K562 (cell line): ENCODE measurements around the gene PRKAR1B. TPM values are rescaled to one million over a fixed set of nuclear protein-coding genes. Genes with fewer than 3 reads are reported as not detected.
A peak's percentile ranks its signal among the peaks of the same experiment; 100 is the strongest.

Experiments used
- ATAC-seq: fragments of 200-7000 bp; cut with Tn5 transposase; 3 replicates; pipeline ENCODE4 v1.9.1; 2020; ENCODE audit warnings: moderate library complexity
- BruUV-seq: library from RNA; stranded (reverse); fragments of 400-500 nt; replicated peaks from 2 replicates; lab custom pipeline; 2021; lab: Mats Ljungman, UMichigan
- CTCF ChIA-PET: fragments of 300-600 bp; formaldehyde crosslinking; extraction: SDS; loops from one replicate; lab custom pipeline; 2021; ENCODE audit warnings: low intra/inter-chr PET ratio; lab: Yijun Ruan, JAX
- POLR2A ChIA-PET: fragments of 300-600, 350-650 bp; sonication (Branson Sonifier 250); formaldehyde crosslinking; extraction: SDS; loops from one replicate; lab custom pipeline; 2021; ENCODE audit warnings: antibody characterized with exemption, inconsistent platforms; lab: Yijun Ruan, JAX
- DNase-seq, 4 experiments: peaks; one replicate each; pipeline versions ENCODE4 v3.0.0 to v3.0.0-alpha.2; 2011 to 2018; ENCODE audit warnings: low spot score in 3 of 4, mixed read lengths in 3 of 4; ENCODE audit errors: extremely low read depth in 1 of 4
- FAIRE-seq: peaks from 2 replicates; lab custom pipeline; 2011; peaks lifted over from hg19 to GRCh38; lab: Jason Lieb, UNC
- H2AFZ ChIP-seq: 2 replicates; pipeline ENCODE4 v1.6.0; 2011; ENCODE audit warnings: low read depth, low read length, control low read depth, inconsistent platforms
- H3K27ac ChIP-seq: fragments of 200-600 bp; 3 replicates; pipeline ENCODE4 v1.8.0; 2011; ENCODE audit warnings: low read depth, mild to moderate bottlenecking, control low read depth, inconsistent platforms, low read length, moderate library complexity, mixed read lengths; ENCODE audit errors: extremely low read depth
- H3K27me3 ChIP-seq, 2 experiments: fragments of 300-600 bp in 1 of 2; 2 replicates in 1 of 2; 3 replicates in 1 of 2; pipeline versions ENCODE4 v1.6.0 to v1.8.0; 2011; ENCODE audit warnings: inconsistent platforms in 2 of 2, low read length in 2 of 2, mild to moderate bottlenecking in 1 of 2, mixed read lengths in 1 of 2, moderate library complexity in 1 of 2; ENCODE audit not compliant: control insufficient read depth in 2 of 2, insufficient read depth in 2 of 2
- H3K36me3 ChIP-seq: fragments of 300-600 bp; 3 replicates; pipeline ENCODE4 v1.8.0; 2011; ENCODE audit warnings: mild to moderate bottlenecking, low read length, inconsistent platforms; ENCODE audit not compliant: control insufficient read depth, insufficient read depth
- H3K4me1 ChIP-seq, 2 experiments: fragments of 200-600 bp in 1 of 2; replicated peaks in 1 of 2; 2 replicates in 1 of 2; 3 replicates in 1 of 2; pipeline versions ENCODE4 v1.5.1 to v1.8.0; 2011; ENCODE audit warnings: inconsistent platforms in 2 of 2, low read length in 2 of 2, mild to moderate bottlenecking in 1 of 2, mixed read lengths in 1 of 2, moderate library complexity in 1 of 2; ENCODE audit not compliant: control insufficient read depth in 2 of 2, insufficient read depth in 2 of 2
- H3K4me2 ChIP-seq: 2 replicates; pipeline ENCODE4 v1.6.1; 2011; ENCODE audit warnings: low read length, control low read depth, inconsistent platforms, mixed read lengths; ENCODE audit not compliant: insufficient read depth
- H3K4me3 ChIP-seq: fragments of 200-600 bp; sonication (generic), shearing (Covaris generic); 2 replicates; pipeline ENCODE4 v1.5.1; 2016; ENCODE audit warnings: control low read depth, inconsistent platforms
- H3K79me2 ChIP-seq: fragments of 200-600 bp; 3 replicates; pipeline ENCODE4 v1.8.0; 2011; ENCODE audit warnings: low read length, inconsistent platforms; ENCODE audit not compliant: control insufficient read depth, insufficient read depth
- H3K9ac ChIP-seq, 2 experiments: 2 replicates each; pipeline versions ENCODE4 v1.6.0 to v1.6.1; 2011; ENCODE audit warnings: low read depth in 2 of 2, low read length in 2 of 2, control low read depth in 1 of 2, inconsistent platforms in 1 of 2, mild to moderate bottlenecking in 1 of 2, mixed read lengths in 1 of 2; ENCODE audit not compliant: insufficient read depth in 1 of 2
- H3K9me1 ChIP-seq: one replicate; pipeline ENCODE4 v1.6.0; 2011; ENCODE audit warnings: inconsistent platforms, mild to moderate bottlenecking, low read length, moderate library complexity; ENCODE audit not compliant: control insufficient read depth, insufficient read depth
- H3K9me3 ChIP-seq: replicated peaks from 2 replicates; pipeline ENCODE4 v1.5.1; 2011; ENCODE audit warnings: low read depth, low read length, inconsistent platforms; ENCODE audit not compliant: control insufficient read depth, insufficient read depth
- H4K20me1 ChIP-seq: replicated peaks from 2 replicates; pipeline ENCODE4 v1.6.1; 2011; ENCODE audit warnings: low read length, inconsistent platforms, mixed read lengths; ENCODE audit not compliant: control insufficient read depth, insufficient read depth
- FOSL1 ChIP-seq: fragments of 200-800 bp; sonication (Bioruptor generic); conservative IDR thresholded peaks from 2 replicates; pipeline ENCODE4 v1.6.1; 2016; ENCODE audit warnings: missing genetic modification characterization, missing compliant biosample characterization
- FOXJ3 ChIP-seq: sonication (generic); formaldehyde crosslinking; IDR thresholded peaks from 2 replicates; pipeline ENCODE4 v1.4.0; 2020; ENCODE audit warnings: mild to moderate bottlenecking, missing genetic modification reagents
- KDM2B ChIP-seq: fragments of 250-450 bp; sonication (Bioruptor Pico); IDR thresholded peaks from 2 replicates; pipeline ENCODE4 v1.8.0; 2021; ENCODE audit warnings: mild to moderate bottlenecking, moderate library complexity
- NEUROD1 ChIP-seq: fragments of 150-350 bp; IDR thresholded peaks from 2 replicates; pipeline ENCODE4 v1.6.1; 2014; ENCODE audit warnings: borderline replicate concordance, low read length, low read depth; ENCODE audit not compliant: partially characterized antibody
- TEAD1 ChIP-seq, 2 experiments: fragments of 450-650 bp in 1 of 2; sonication (generic) in 1 of 2; formaldehyde crosslinking; IDR thresholded peaks; 2 replicates each; pipeline versions ENCODE4 v1.4.0 to v1.8.0; 2020 to 2022; ENCODE audit warnings: mild to moderate bottlenecking in 2 of 2, missing genetic modification reagents in 1 of 2
- ZFP36 ChIP-seq: fragments of 150-350 bp; IDR thresholded peaks from 2 replicates; pipeline ENCODE4 v1.6.1; 2018; ENCODE audit warnings: low read length, low read depth; ENCODE audit not compliant: partially characterized antibody
- ZNF436 ChIP-seq: fragments of 250-450, 450-650 bp; sonication (Bioruptor Pico); formaldehyde crosslinking; IDR thresholded peaks from 2 replicates; pipeline ENCODE4 v1.7.0; 2020; ENCODE audit warnings: mild to moderate bottlenecking
- ZNF785 ChIP-seq: fragments of 250-450 bp; sonication (Bioruptor Pico); IDR thresholded peaks from 2 replicates; pipeline ENCODE4 v1.4.0; 2020; ENCODE audit warnings: mild to moderate bottlenecking
- WGBS: fragments of 100-300 bp; shearing (Covaris generic); methylation state at CpG from one replicate; pipeline ENCODE4 v1.1.6; 2016; ENCODE audit warnings: low coverage, mixed read lengths; ENCODE audit not compliant: insufficient coverage; ENCODE audit errors: missing lambda C conversion rate; 5-methylcytosine and 5-hydroxymethylcytosine counted together
- in situ Hi-C: fragments of 300-500 bp; cut with MboI; formaldehyde crosslinking; loops from 4 replicates; pipeline ENCODE4 v1.15.0; 2018; ENCODE audit warnings: inconsistent platforms, mixed read lengths
- intact Hi-C: fragments of 100-400 bp; cut with micrococcal nuclease; formaldehyde crosslinking; loops from 2 replicates; pipeline ENCODE4 v1.14.2; 2022
- polyA plus RNA-seq, 8 experiments: library from polyadenylated mRNA; depleted of rRNA in 4 of 8; stranded (reverse) in 5 of 8; unstranded in 3 of 8; fragments of >200 nt; fragmentation: Nextera tagmentation in 2 of 8; fragmentation: Illumina TruSeq in 1 of 8; extraction: Ambion mirVana in 2 of 8; extraction: Trizol in 1 of 8; gene quantifications; 2 replicates each; pipeline versions ENCODE4 v1.2.1 to v1.2.3, GENCODE V29; 2011 to 2014; ENCODE audit warnings: inconsistent platforms in 1 of 8, missing spikeins in 1 of 8
- total RNA-seq, 7 experiments: library from RNA; depleted of rRNA in 6 of 7; stranded (reverse); fragments of >200 nt in 6 of 7; fragmentation: Illumina TruSeq in 2 of 7; extraction: Trizol in 2 of 7; gene quantifications; 2 replicates each; pipeline versions ENCODE4 v1.2.1 to v1.2.3, GENCODE V29; 2011 to 2021; ENCODE audit warnings: low replicate concordance in 1 of 7
- TF ChIP-seq, protein P1 (sequence below): fragments of 200-800 bp; sonication (Bioruptor generic); IDR thresholded peaks from 2 replicates; pipeline ENCODE4 v1.6.1; 2017; ENCODE audit warnings: missing genetic modification characterization, missing compliant biosample characterization

Gene PRKAR1B
- total and polyA plus RNA-seq, 9 of the 15 experiments (the other 6 are each of a cell fraction or from before 2014, with no cell fraction given) = 0.99 to 30.5 (median 12.7) TPM

DNA sequence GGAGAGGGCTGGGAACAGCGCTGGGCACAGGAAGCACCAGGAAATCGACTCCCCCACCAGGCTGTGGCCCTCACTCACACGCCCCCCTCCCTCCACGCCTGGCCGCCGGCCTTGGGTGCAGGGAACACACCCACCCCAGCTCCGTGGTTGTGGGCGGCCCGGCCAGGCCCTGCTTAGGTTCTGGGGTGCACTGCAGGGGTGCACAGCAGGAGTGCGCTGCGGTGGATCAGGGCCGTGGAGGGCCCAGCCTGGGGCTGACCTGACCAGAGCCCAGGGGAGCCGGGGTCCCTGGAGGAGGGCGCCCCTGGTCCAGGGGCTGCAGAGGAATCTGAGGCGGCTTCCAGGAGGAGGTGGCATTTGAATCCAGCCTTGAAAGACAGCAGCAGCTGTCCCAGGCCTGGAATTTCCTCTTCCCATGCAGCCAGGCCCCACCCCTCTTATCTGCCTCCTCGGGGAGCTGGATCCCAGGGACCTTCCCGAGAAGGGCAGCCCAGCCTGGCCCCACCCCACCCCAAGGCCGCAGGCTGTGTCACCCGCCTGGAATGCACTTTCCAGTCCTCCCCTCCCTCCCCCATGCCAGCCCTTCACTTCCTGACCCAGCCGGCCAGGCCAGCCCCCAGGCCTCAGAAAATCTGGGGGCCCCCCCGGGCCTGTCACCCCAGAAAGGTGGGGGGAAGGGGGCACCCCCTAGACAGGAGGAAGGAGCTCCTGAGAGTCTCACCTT lies 189.0 kb downstream of the PRKAR1B start:
- Histone ChIP-seq H3K79me2 (no peaks in the 10 kb centered on the region), H3K27ac (no peak overlapping the region), H3K27me3 (peaks cover 0 to 16% of the 10 kb centered on the region in 2 experiments; a peak in 2 of 5 replicates), H3K36me3 (no peaks in the 10 kb centered on the region), H3K9me1 (no peaks in the 10 kb centered on the region), H3K9me3 (no peaks in the 10 kb centered on the region), H2AFZ (no peak overlapping the region), H3K4me3 (no peak overlapping the region), H3K4me1 (peaks cover 5 to 53% of the 10 kb centered on the region in 2 experiments; a peak in 4 of 5 replicates), H3K4me2 (no peak overlapping the region), H4K20me1 (no peaks in the 10 kb centered on the region), H3K9ac (peak overlapping the region in 1 of 2 experiments; percentile 45; a peak in 2 of 4 replicates)
- DNase-seq (peak in 2 of 4 experiments; percentile 54 to 56), FAIRE-seq (no peak), ATAC-seq (no peak)
- CTCF ChIA-PET = no interaction called here
- no TSS peak for BruUV-seq
- TF ChIP-seq FOSL1 (tag) (peak; percentile 81), FOXJ3 (CRISPR knock-in tag) (no peak), ZNF436 (0 out of 2 replicates have a peak, but pooled peaks have one; percentile 66), NEUROD1 (no peak), ZNF785 (CRISPR knock-in tag) (no peak), KDM2B (CRISPR knock-in tag) (no peak), ZFP36 (peak; percentile 93), TEAD1 (CRISPR knock-in tag; IDR thresholded peaks at IDR 0.05) (0 out of 4 replicates have a peak, but pooled peaks of 1 of the 2 experiments have one; percentile 38)
- TF ChIP-seq, protein P1, sequence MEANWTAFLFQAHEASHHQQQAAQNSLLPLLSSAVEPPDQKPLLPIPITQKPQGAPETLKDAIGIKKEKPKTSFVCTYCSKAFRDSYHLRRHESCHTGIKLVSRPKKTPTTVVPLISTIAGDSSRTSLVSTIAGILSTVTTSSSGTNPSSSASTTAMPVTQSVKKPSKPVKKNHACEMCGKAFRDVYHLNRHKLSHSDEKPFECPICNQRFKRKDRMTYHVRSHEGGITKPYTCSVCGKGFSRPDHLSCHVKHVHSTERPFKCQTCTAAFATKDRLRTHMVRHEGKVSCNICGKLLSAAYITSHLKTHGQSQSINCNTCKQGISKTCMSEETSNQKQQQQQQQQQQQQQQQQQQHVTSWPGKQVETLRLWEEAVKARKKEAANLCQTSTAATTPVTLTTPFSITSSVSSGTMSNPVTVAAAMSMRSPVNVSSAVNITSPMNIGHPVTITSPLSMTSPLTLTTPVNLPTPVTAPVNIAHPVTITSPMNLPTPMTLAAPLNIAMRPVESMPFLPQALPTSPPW = 0 out of 2 replicates have a peak, but pooled peaks have one; percentile 42
- in situ Hi-C loops (no loop called here), intact Hi-C loops (no loop called here)
- WGBS = 19% methylated on average over 8 of the region's 21 CpGs
- POLR2A ChIA-PET = interaction anchor here (0.5 to 0.9 kb wide), 2 partner anchors 20 to 36 kb away, joined by 3 to 5 read pairs; no protein-coding TSS in a partner anchor
